ENCODE results near the gene DUSP14. TPM values are rescaled to one million over a fixed set of nuclear protein-coding genes. Genes with fewer than 3 reads are reported as not detected.
"Not testable (repeated sequence)": the region's sequence is repeated elsewhere in the genome, so short reads cannot be mapped to it uniquely, and the experiment has no call there.

The DUSP14 gene, protein sequence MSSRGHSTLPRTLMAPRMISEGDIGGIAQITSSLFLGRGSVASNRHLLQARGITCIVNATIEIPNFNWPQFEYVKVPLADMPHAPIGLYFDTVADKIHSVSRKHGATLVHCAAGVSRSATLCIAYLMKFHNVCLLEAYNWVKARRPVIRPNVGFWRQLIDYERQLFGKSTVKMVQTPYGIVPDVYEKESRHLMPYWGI
- total RNA-seq, result 10 to 100 TPM in 1 of 2 experiments, 1 to 10 TPM in 1; 9.3 to 11.0 TPM

DNA sequence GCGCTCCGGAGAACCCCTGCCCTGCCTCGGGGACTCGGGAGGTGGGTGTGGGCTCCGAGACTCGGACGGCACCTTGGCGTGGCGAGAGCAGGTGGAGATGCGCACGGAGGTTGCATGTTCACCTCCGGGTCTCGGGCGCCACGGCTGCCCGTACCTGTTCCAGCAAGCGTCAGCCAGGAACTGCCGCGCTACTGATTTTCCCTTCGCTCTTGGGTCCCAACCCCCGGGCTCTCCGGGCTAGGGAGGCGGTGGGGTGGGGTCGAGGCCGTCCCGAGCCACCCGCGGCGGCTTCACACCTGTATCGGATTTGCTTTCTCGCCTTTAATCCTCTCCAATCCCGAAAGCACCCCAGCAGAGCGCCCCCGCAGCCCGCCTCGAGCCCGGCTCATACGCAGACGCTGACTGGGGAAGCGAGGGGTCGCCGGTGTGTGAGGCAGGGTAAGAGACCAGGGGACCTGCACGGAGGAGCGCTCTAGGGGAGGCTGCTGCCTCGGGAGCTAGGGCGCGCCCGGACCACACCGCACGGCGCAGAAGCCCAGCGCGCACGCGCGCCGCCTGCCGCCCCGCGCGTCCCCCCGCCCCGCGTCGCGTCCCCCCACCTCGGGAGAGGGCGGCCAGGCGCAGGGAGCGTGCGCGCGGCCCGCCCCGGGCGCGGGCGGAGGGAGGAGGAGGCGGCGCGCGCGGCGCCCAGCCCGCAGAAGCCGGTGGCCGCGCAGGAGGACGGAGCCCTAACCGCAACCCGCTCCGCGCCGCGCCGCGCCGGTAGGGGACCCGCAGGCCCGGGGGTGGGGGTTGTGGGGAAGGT is at the start of gene DUSP14:
Gene DUSP14, plus strand, starts transcription at position 695 of the 805 bp plus-strand sequence. CDS start 22,382 bp downstream, outside the sequence.
- peaks cover 31% of the 10 kb centered on the region for H3K4me1 Mint-ChIP-seq
- POLR2A ChIA-PET, result no interaction called here
- no peaks in the 10 kb centered on the region for H3K27me3 Mint-ChIP-seq
- peak; percentile 78 for DNase-seq
- H3K9me3 Mint-ChIP-seq, result no peaks in the 10 kb centered on the region
- CTCF ChIA-PET, result no interaction called here
- H3K36me3 Mint-ChIP-seq (ENCODE audit: low read depth), result peaks cover 2% of the 10 kb centered on the region
- H3K4me3 Mint-ChIP-seq, result peak within 1 kb of the TSS; percentile 86
- H3K27ac Mint-ChIP-seq, result peak within 1 kb of the TSS; percentile 91

DNA sequence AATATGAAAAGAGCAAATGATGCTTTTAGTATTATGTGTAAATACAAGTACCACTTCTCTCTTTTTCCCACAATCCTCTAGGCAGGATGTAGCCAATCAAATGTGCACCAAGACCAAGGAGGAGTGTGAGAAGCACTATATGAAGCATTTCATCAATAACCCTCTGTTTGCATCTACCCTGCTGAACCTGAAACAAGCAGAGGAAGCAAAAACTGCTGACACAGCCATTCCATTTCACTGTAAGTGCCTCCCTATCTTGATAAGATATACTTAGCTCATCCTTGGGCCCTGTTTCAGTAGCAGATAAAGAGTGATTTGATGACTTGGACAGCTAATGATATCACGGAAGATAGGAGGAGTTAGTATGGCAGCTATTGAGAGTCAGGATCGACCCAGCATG is 49.3 kb upstream of the DUSP14 start:
- H3K4me3 Mint-ChIP-seq, result no peak overlapping the region
- no peak for DNase-seq
- H3K9me3 Mint-ChIP-seq, result no peaks in the 10 kb centered on the region
- no peak overlapping the region for H3K27ac Mint-ChIP-seq
- peaks cover 49% of the 10 kb centered on the region for H3K36me3 Mint-ChIP-seq (ENCODE audit: low read depth)
- ChIA-PET CTCF (interaction anchor here (0.7 to 1.1 kb wide), 2 partner anchors 9 to 16 kb away, joined by 3 to 5 read pairs; no protein-coding TSS in a partner anchor), POLR2A (no interaction called here)
- H3K4me1 Mint-ChIP-seq, result peaks cover 8% of the 10 kb centered on the region
- H3K27me3 Mint-ChIP-seq, result no peaks in the 10 kb centered on the region

DNA sequence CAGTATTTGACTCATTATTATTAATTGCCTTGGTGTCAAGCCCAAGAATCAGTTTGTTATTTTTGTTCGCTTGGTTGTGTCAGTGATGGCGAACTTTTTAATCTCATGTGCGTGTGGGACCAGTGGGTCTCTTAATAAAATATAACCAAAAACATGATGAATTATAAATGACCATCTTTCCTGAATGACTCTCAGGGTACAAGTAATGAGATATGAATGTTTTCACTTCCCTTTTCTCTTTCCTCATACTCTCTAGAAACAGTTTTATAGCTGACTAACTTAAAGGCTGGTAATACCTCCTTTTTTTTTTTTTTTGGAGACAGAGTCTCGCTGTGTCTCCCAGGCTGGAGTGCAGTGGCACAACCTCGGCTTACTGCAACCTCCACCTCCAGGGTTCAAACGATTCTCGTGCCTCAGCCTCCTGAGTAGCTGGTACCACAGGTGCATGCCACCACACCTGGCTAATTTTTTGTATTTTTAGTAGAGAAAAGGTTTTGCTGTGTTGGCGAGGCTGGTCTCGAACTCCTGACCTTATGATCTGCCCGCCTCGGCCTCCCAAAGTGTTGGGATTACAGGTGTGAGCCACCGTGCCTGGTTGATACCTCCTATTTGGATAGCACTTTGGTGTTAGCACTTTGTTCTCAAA is 48.2 kb upstream of the DUSP14 start:
- peaks cover 49% of the 10 kb centered on the region for H3K36me3 Mint-ChIP-seq (ENCODE audit: low read depth)
- CTCF ChIA-PET, result interaction anchor here (1.1 kb wide), 1 partner anchor 10 kb away, joined by 5 read pairs; no protein-coding TSS in a partner anchor
- H3K4me1 Mint-ChIP-seq, DNase-seq, H3K4me3 Mint-ChIP-seq, H3K9me3 Mint-ChIP-seq, POLR2A ChIA-PET, H3K27me3 Mint-ChIP-seq: not testable (repeated sequence)
- H3K27ac Mint-ChIP-seq, result peak overlapping the region; percentile 25

DNA sequence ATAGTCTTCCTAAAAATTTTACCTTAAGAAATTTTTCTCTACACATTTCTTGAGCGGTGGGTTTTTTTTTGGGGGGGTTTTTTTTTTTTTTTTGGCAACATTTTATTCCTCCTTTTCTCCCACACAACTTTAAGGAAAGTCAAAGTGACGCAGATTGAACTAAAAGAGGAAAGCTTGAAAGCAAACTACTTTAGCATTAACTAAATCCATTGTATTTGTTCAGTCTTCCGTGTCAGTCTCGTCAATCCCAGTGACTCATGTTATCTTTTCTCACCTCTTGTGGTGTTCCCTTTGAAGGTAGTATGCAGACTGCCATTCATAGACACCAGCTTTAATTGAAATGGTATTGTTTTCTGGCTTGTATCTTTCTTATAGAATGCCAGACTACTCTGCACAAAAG is 43.7 kb upstream of the DUSP14 start:
- POLR2A ChIA-PET, result no interaction called here
- Mint-ChIP-seq H3K27me3 (no peaks in the 10 kb centered on the region), H3K9me3 (no peaks in the 10 kb centered on the region), H3K4me3 (no peak overlapping the region), H3K4me1 (no peaks in the 10 kb centered on the region), H3K27ac (no peak overlapping the region), H3K36me3 (ENCODE audit: low read depth) (peaks cover 47% of the 10 kb centered on the region)
- DNase-seq, result no peak
- CTCF ChIA-PET, result interaction anchor here (0.6 kb wide), 1 partner anchor 162 kb away, joined by 4 read pairs; no protein-coding TSS in a partner anchor

DNA sequence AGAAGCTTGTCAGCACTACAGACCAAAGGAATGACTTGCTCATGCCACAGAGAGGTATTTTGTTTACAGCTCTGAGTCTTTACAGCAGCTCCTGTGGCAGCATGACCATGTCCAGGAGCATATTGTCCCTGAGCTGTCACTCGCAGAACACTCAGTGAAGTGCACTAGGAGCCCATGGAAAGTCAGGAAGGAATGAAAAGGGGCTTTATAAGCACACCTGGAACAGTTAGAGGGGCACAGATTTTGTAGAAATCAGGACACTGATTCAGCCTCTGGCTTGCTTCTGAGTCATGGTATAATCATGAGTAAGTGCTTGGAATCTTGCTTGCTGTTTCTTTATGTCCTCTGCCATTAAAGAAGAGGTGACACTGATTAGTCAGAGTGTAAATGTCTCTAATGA is 42.0 kb upstream of the DUSP14 start:
- Mint-ChIP-seq H3K4me1 (no peaks in the 10 kb centered on the region), H3K27ac (no peak overlapping the region), H3K36me3 (ENCODE audit: low read depth) (peaks cover 41% of the 10 kb centered on the region), H3K4me3 (no peak overlapping the region), H3K9me3 (no peaks in the 10 kb centered on the region), H3K27me3 (no peaks in the 10 kb centered on the region)
- ChIA-PET POLR2A (no interaction called here), CTCF (interaction anchor here (1.0 to 1.6 kb wide), 2 partner anchors 18 to 74 kb away, joined by 4 read pairs; no protein-coding TSS in a partner anchor)
- DNase-seq, result no peak

DNA sequence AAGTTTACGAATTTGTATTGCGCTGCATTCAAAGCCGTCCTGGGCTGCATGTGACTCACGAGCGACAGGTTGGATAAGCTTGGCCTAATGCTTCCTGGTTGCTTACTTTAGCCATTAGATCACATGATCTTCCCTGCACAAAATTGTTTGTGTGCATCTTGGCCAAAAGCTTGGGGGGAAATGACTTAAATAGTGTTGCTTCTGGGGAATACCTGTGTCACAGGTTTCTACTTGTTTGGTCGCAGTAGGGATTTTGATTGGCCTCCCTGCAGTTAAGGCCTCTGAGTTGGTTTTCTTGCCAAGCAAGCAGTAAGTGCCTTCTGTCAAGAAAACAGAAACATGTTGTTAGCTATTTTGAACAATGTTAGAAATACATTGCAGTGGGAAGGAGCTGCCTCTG is 39.6 kb upstream of the DUSP14 start:
- Mint-ChIP-seq H3K4me1 (no peaks in the 10 kb centered on the region), H3K36me3 (ENCODE audit: low read depth) (peaks cover 38% of the 10 kb centered on the region), H3K27me3 (no peaks in the 10 kb centered on the region), H3K27ac (no peak overlapping the region), H3K9me3 (no peaks in the 10 kb centered on the region), H3K4me3 (no peak overlapping the region)
- ChIA-PET POLR2A (no interaction called here), CTCF (interaction anchor here (0.6 to 1.6 kb wide), 7 partner anchors 11 to 275 kb away, joined by 3 to 5 read pairs (median 4); no protein-coding TSS in a partner anchor)
- DNase-seq, result no peak

DNA sequence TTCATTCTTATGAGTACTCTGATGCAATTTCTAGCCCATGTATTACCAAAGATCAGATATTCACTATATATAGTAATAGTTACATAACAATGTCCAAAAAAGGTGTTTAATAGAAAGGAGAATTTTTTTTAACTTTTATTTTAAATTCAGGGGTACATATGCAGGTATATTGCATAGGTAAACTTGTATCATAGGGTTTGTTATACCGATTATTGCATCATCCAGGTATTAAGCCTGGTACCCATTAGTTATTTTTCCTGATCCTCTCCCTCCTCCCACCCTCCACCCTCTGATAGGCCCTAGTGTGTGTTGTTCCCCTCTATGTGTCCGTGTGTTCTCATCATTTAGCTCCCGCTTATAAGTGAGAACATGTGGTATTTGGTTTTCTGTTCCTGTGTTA is 31.9 kb upstream of the DUSP14 start:
- DNase-seq, H3K4me3 Mint-ChIP-seq, H3K27me3 Mint-ChIP-seq, H3K27ac Mint-ChIP-seq, H3K4me1 Mint-ChIP-seq, POLR2A ChIA-PET, H3K9me3 Mint-ChIP-seq: not testable (repeated sequence)
- H3K36me3 Mint-ChIP-seq (ENCODE audit: low read depth), result peaks cover 26% of the 10 kb centered on the region
- CTCF ChIA-PET, result interaction anchor here (0.9 to 1.0 kb wide), 2 partner anchors 22 to 51 kb away, joined by 3 read pairs; partner anchors contain the start of genes ACACA and TADA2A

DNA sequence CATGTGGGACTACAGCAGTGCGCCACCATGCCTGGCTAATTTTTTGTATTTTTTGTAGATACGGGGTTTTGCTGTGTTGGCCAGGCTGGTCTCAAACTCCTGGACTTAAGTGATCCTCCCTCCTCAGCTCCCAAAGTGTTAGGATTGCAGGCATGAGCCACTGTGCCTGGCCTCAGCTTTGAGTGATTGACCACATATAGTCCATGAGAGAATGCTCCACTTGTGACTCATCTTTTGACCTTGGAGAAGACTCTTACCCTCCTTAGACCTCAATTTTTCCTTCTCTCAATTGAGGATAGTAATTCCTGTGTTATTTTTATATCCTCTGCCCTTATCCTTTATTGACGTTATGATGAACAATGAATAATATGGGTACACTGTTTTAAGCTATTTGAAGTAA is 30.9 kb upstream of the DUSP14 start:
- Mint-ChIP-seq H3K4me1 (peaks cover 6% of the 10 kb centered on the region), H3K9me3 (no peaks in the 10 kb centered on the region), H3K27me3 (no peaks in the 10 kb centered on the region), H3K27ac (no peak overlapping the region), H3K4me3 (no peak overlapping the region), H3K36me3 (ENCODE audit: low read depth) (peaks cover 21% of the 10 kb centered on the region)
- ChIA-PET POLR2A (no interaction called here), CTCF (interaction anchor here (0.6 to 1.0 kb wide), 3 partner anchors 13 to 52 kb away, joined by 3 to 4 read pairs (median 3); partner anchors contain the start of genes ACACA and TADA2A)
- no peak for DNase-seq

DNA sequence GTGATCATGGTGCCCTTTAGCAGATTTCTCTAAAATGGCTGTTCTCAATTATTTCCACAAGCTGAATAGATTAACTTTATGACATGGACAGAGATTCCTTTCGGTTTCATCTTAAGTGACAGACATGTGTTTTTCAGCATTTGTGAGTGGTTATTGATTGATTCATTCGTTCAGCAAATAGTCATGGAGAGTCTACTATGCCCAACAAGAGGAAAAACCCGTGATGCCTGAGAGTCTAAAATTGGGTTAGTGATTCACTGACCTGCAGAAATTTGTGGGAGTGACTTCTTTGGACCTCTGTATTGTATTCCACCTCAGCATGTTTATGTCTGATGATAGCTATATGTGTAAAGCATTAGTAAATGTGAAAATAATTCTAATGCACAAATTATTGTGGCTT is 28.0 kb upstream of the DUSP14 start:
- CTCF ChIA-PET, result interaction anchor here (1.3 kb wide), 1 partner anchor 15 kb away, joined by 3 read pairs; no protein-coding TSS in a partner anchor
- H3K4me1 Mint-ChIP-seq, result peaks cover 15% of the 10 kb centered on the region
- H3K36me3 Mint-ChIP-seq (ENCODE audit: low read depth), result peaks cover 34% of the 10 kb centered on the region
- POLR2A ChIA-PET, result no interaction called here
- H3K4me3 Mint-ChIP-seq, result no peak overlapping the region
- H3K27me3 Mint-ChIP-seq, result no peaks in the 10 kb centered on the region
- no peak for DNase-seq
- peak overlapping the region; percentile 1 for H3K27ac Mint-ChIP-seq
- H3K9me3 Mint-ChIP-seq, result no peaks in the 10 kb centered on the region

DNA sequence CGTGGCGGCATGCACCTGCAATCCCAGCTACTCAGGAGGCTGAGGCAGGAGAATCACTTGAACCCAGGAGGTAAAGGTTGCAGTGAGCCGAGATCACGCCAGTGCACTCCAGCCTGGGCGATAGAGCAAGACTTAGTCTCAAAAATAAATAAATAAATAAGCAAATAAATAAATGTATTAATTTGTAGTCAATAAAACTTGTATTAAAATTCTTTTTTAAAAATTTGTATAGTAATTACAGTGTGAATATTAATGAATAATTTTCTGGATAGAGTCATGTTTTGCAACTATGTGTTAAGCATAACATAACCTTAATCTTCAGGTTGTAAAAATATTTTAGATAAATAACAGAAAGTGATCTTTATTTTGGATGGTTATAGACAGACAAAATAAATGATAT is 27.2 kb upstream of the DUSP14 start:
- peaks cover 15% of the 10 kb centered on the region for H3K4me1 Mint-ChIP-seq
- H3K27me3 Mint-ChIP-seq, result no peaks in the 10 kb centered on the region
- H3K36me3 Mint-ChIP-seq (ENCODE audit: low read depth), result peaks cover 37% of the 10 kb centered on the region
- POLR2A ChIA-PET, result no interaction called here
- H3K9me3 Mint-ChIP-seq, result no peaks in the 10 kb centered on the region
- CTCF ChIA-PET, result no interaction called here
- H3K4me3 Mint-ChIP-seq, result no peak overlapping the region
- DNase-seq, result no peak
- no peak overlapping the region for H3K27ac Mint-ChIP-seq

DNA sequence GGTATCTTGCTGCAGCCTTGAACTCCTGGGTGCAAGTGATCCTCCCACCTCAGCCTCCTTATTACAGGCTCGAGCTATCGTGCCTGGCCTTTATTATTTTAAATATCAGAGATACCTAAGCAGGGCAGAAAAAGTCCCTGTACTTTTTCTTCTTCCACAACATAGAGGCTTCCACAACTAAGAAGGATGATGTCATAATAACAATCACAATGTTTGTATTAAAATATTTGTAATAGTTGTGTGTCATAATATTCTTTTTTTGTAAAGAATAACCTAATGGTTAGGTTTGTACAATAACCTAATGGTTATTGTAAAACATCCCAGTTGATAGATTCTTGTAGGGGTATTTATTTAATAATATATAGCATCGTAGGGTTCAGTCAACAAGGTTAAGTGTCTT is 26.7 kb upstream of the DUSP14 start:
- Mint-ChIP-seq H3K9me3 (no peaks in the 10 kb centered on the region), H3K4me3 (no peak overlapping the region), H3K27ac (no peak overlapping the region), H3K4me1 (peaks cover 15% of the 10 kb centered on the region), H3K36me3 (ENCODE audit: low read depth) (peaks cover 39% of the 10 kb centered on the region), H3K27me3 (no peaks in the 10 kb centered on the region)
- no peak for DNase-seq
- POLR2A ChIA-PET, result no interaction called here
- CTCF ChIA-PET, result interaction anchor here (1.1 to 1.4 kb wide), 2 partner anchors 14 to 19 kb away, joined by 4 read pairs; no protein-coding TSS in a partner anchor

DNA sequence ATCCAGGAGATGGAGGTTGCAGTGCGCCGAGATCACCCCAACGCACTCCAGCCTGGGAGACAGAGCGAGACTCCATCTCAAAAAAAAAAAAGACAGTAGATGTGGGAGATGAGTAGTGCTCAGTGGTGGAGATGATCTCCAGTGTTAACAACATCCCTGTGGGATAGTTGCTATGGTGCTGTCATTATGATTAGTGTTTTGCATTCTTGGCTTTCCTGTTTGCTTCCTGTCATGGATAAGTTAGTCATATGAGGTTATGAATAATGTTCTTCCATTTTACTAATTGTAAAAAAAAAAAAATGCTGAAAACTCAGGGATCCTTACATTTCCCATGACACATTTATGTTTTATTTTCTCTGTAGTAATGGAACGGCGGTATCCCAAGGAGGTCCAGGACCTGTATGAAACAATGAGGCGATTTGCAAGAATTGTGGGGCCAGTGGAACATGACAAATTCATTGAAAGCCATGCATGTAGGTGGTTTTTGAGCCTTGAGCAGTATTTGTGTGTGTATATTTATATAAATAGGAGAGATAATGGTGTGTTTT is 24.5 kb upstream of the DUSP14 start:
- Mint-ChIP-seq H3K27me3 (no peaks in the 10 kb centered on the region), H3K4me3 (no peak overlapping the region), H3K36me3 (ENCODE audit: low read depth) (peaks cover 40% of the 10 kb centered on the region), H3K27ac (no peak overlapping the region), H3K9me3 (no peaks in the 10 kb centered on the region), H3K4me1 (peaks cover 15% of the 10 kb centered on the region)
- CTCF ChIA-PET, result interaction anchor here (0.7 kb wide), 1 partner anchor 70 kb away, joined by 5 read pairs; no protein-coding TSS in a partner anchor
- POLR2A ChIA-PET, result no interaction called here
- DNase-seq, result no peak
